WTC11 (cell line): ENCODE measurements around the gene PRDM5. TPM values are rescaled to one million over a fixed set of nuclear protein-coding genes. Genes with fewer than 3 reads are reported as not detected.

Source experiments
- ATAC-seq: fragments of 200-7000 bp; cut with Tn5 transposase; 2 replicates; pipeline ENCODE4 v1.10.0; 2021; ENCODE audit warnings: mild to moderate bottlenecking, moderate library complexity
- CTCF ChIA-PET: fragments of 300-600 bp; sonication (Branson Sonifier 250); formaldehyde crosslinking; loops from one replicate; lab custom pipeline; 2021; ENCODE audit warnings: antibody characterized with exemption; lab: Charles Lee
- POLR2A ChIA-PET: fragments of 350-600 bp; sonication (Branson Sonifier 250); formaldehyde crosslinking; loops from one replicate; lab custom pipeline; 2021; ENCODE audit warnings: antibody characterized with exemption; lab: Charles Lee
- DNase-seq: peaks from one replicate; pipeline ENCODE4 v3.0.0; 2021; ENCODE audit warnings: low spot score
- H3K27ac Mint-ChIP-seq: 2 replicates; pipeline ENCODE4 v1.8.0; 2021; ENCODE audit warnings: mixed read lengths
- H3K27me3 Mint-ChIP-seq: 2 replicates; pipeline ENCODE4 v1.8.0; 2021; ENCODE audit warnings: low read depth, mild to moderate bottlenecking, moderate library complexity, mixed read lengths
- H3K36me3 Mint-ChIP-seq: 2 replicates; pipeline ENCODE4 v1.8.0; 2021; ENCODE audit warnings: mixed read lengths
- H3K4me1 Mint-ChIP-seq: 2 replicates; pipeline ENCODE4 v1.8.0; 2022; ENCODE audit warnings: mixed read lengths
- H3K4me3 Mint-ChIP-seq: 2 replicates; pipeline ENCODE4 v1.8.0; 2021; ENCODE audit warnings: mild to moderate bottlenecking, moderate library complexity, mixed read lengths
- H3K9me3 Mint-ChIP-seq: 2 replicates; pipeline ENCODE4 v1.8.0; 2021; ENCODE audit warnings: mixed read lengths
- AR ChIP-seq: fragments of 250-450 bp; sonication (Bioruptor Pico); IDR thresholded peaks from 2 replicates; pipeline ENCODE4 v1.9.0; 2021; ENCODE audit warnings: mild to moderate bottlenecking
- ATF2 ChIP-seq: sonication (generic); formaldehyde crosslinking; IDR thresholded peaks from 2 replicates; pipeline ENCODE4 v1.8.1; 2022; ENCODE audit warnings: low read depth, missing genetic modification reagents, borderline replicate concordance
- E2F1 ChIP-seq: sonication (generic); formaldehyde crosslinking; IDR thresholded peaks from 2 replicates; pipeline ENCODE4 v1.8.0; 2022; ENCODE audit warnings: mild to moderate bottlenecking, missing genetic modification reagents
- E2F5 ChIP-seq: sonication (generic); formaldehyde crosslinking; IDR thresholded peaks from 2 replicates; pipeline ENCODE4 v1.8.1; 2022; ENCODE audit warnings: mild to moderate bottlenecking, moderate library complexity, missing genetic modification reagents
- EMX1 ChIP-seq: fragments of 250-450 bp; sonication (Bioruptor Pico); IDR thresholded peaks from 2 replicates; pipeline ENCODE4 v1.8.0; 2021; ENCODE audit warnings: mild to moderate bottlenecking
- HMGXB4 ChIP-seq: sonication (generic); formaldehyde crosslinking; IDR thresholded peaks from 2 replicates; pipeline ENCODE4 v1.8.1; 2023; ENCODE audit warnings: mild to moderate bottlenecking, moderate library complexity, missing genetic modification reagents
- MXD4 ChIP-seq: fragments of 250-450 bp; sonication (Bioruptor Pico); IDR thresholded peaks from 2 replicates; pipeline ENCODE4 v1.8.0; 2021; ENCODE audit warnings: mild to moderate bottlenecking, moderate library complexity, borderline replicate concordance
- OVOL2 ChIP-seq: fragments of 250-450 bp; sonication (Bioruptor Pico); IDR thresholded peaks from 2 replicates; pipeline ENCODE4 v1.9.0; 2021; ENCODE audit warnings: mild to moderate bottlenecking, borderline replicate concordance
- PRDM15 ChIP-seq: sonication (generic); formaldehyde crosslinking; IDR thresholded peaks from 2 replicates; pipeline ENCODE4 v1.8.0; 2022; ENCODE audit warnings: missing genetic modification reagents
- STAT6 ChIP-seq: sonication (generic); formaldehyde crosslinking; conservative IDR thresholded peaks from 2 replicates; pipeline ENCODE4 v1.8.1; 2023; ENCODE audit warnings: mild to moderate bottlenecking, low read depth, missing genetic modification reagents, moderate library complexity
- TP53 ChIP-seq: sonication (generic); formaldehyde crosslinking; IDR thresholded peaks from 2 replicates; pipeline ENCODE4 v1.8.1; 2023; ENCODE audit warnings: mild to moderate bottlenecking, missing genetic modification reagents
- ZBTB21 ChIP-seq: sonication (generic); formaldehyde crosslinking; IDR thresholded peaks from 2 replicates; pipeline ENCODE4 v1.8.1; 2023; ENCODE audit warnings: mild to moderate bottlenecking, missing genetic modification reagents, borderline replicate concordance
- ZNF138 ChIP-seq: sonication (generic); formaldehyde crosslinking; conservative IDR thresholded peaks from 2 replicates; pipeline ENCODE4 v1.8.1; 2022; ENCODE audit warnings: mild to moderate bottlenecking, moderate library complexity, missing genetic modification reagents
- ZNF416 ChIP-seq: fragments of 250-450 bp; sonication (Bioruptor Pico); IDR thresholded peaks from 2 replicates; pipeline ENCODE4 v1.9.0; 2021; ENCODE audit warnings: mild to moderate bottlenecking, inconsistent platforms
- total RNA-seq: library from RNA; stranded (reverse); gene quantifications from 3 replicates; pipeline ENCODE4 v1.2.3, GENCODE V29; 2021

Gene PRDM5
- total RNA-seq, 1 experiment from 2014 or later = 47.0 TPM

- ChIA-PET CTCF (no interaction called here), POLR2A (no interaction called here)
- Mint-ChIP-seq H3K36me3 (no peaks in the 10 kb centered on the region; the same call in 1 of the 2 replicates), H3K4me1 (peaks cover 27% of the 10 kb centered on the region), H3K9me3 (no peaks in the 10 kb centered on the region), H3K27me3 (no peaks in the 10 kb centered on the region), H3K4me3 (no peak overlapping the region), H3K27ac (no peak overlapping the region)
- ATAC-seq (no peak), DNase-seq (no peak)
- TF ChIP-seq ZNF138 (CRISPR knock-in tag) (no peak), TP53 (CRISPR knock-in tag) (no peak), EMX1 (CRISPR knock-in tag) (no peak), ZBTB21 (CRISPR knock-in tag) (no peak), E2F1 (no peak), MXD4 (CRISPR knock-in tag) (no peak), ATF2 (CRISPR knock-in tag) (no peak), STAT6 (CRISPR knock-in tag) (no peak), PRDM15 (no peak), ZNF416 (CRISPR knock-in tag) (no peak), E2F5 (CRISPR knock-in tag) (no peak), HMGXB4 (CRISPR knock-in tag) (no peak), OVOL2 (CRISPR knock-in tag) (no peak), AR (CRISPR knock-in tag) (no peak)
Measured at GRCh38 chr4:120728892-120729675, 193.4 kb downstream of the PRDM5 start.
